HCT116 (cell line): ENCODE results near the gene MBD3. TPM values are rescaled to one million over a fixed set of nuclear protein-coding genes. Genes with fewer than 3 reads are reported as not detected.

ENCODE experiments used
- ATAC-seq: fragments of 200-7000 bp; cut with Tn5 transposase; 2 replicates; pipeline ENCODE4 v1.9.1; 2020; ENCODE audit warnings: mild to moderate bottlenecking, moderate library complexity
- BruUV-seq: library from RNA; stranded (reverse); fragments of 400-500 nt; replicated peaks from 2 replicates; lab custom pipeline; 2021; lab: Mats Ljungman, UMichigan
- CTCF ChIA-PET: fragments of 300-600 bp; sonication (Branson Sonifier 250); formaldehyde crosslinking; loops from one replicate; lab custom pipeline; 2021; ENCODE audit warnings: antibody characterized with exemption; lab: Charles Lee
- POLR2A ChIA-PET: fragments of 300-600, 350-600 bp; sonication (Branson Sonifier 250); formaldehyde crosslinking; loops from one replicate; lab custom pipeline; 2021; ENCODE audit warnings: antibody characterized with exemption; lab: Charles Lee
- RAD21 ChIA-PET, 2 experiments: fragments of 300-600 bp; sonication (Branson Sonifier 250); formaldehyde crosslinking; loops; one replicate each; lab custom pipeline; 2023; ENCODE audit warnings: low total read pairs in 2 of 2; ENCODE audit not compliant: uncharacterized antibody in 2 of 2, unreplicated experiment in 2 of 2, low non-redundant PET in 1 of 2; lab: Charles Lee
- DNase-seq: peaks from one replicate; pipeline ENCODE4 v3.0.0-alpha.2; 2010; ENCODE audit warnings: low read depth, low spot score
- H2AFZ ChIP-seq: fragments of 200-600 bp; shearing (Covaris generic), sonication (generic); 2 replicates; pipeline ENCODE4 v1.6.1; 2017; ENCODE audit warnings: low read depth, mixed run types, mixed read lengths, antibody characterized with exemption, low read length; ENCODE audit not compliant: poor library complexity, severe bottlenecking
- H3K27ac ChIP-seq: 2 replicates; pipeline ENCODE4 v1.5.1; 2012; ENCODE audit warnings: low read depth, low read length
- H3K27me3 ChIP-seq: fragments of 200-600 bp; sonication (generic); 2 replicates; pipeline ENCODE4 v1.6.1; 2016; ENCODE audit warnings: mixed run types, low read length, mixed read lengths; ENCODE audit not compliant: insufficient read depth
- H3K36me3 ChIP-seq, 2 experiments: fragments of 200-500 bp in 1 of 2; fragments of 200-600 bp in 1 of 2; sonication (Bioruptor generic) in 1 of 2; sonication (generic) in 1 of 2; 2 replicates each; pipeline versions ENCODE4 v1.5.1 to v1.6.1; 2014 to 2016; ENCODE audit warnings: low read length in 2 of 2, inconsistent platforms in 1 of 2, mixed read lengths in 1 of 2, mixed run types in 1 of 2; ENCODE audit not compliant: insufficient read depth in 2 of 2, control insufficient read depth in 1 of 2
- H3K4me1 ChIP-seq, 2 experiments: fragments of 200-600 bp in 1 of 2; sonication (generic) in 1 of 2; 2 replicates each; pipeline versions ENCODE4 v1.5.1 to v1.6.1; 2012 to 2017; ENCODE audit warnings: low read length in 2 of 2, inconsistent platforms in 1 of 2, mild to moderate bottlenecking in 1 of 2, mixed read lengths in 1 of 2, mixed run types in 1 of 2, moderate library complexity in 1 of 2; ENCODE audit not compliant: insufficient read depth in 2 of 2, control insufficient read depth in 1 of 2
- H3K4me2 ChIP-seq: fragments of 200-600 bp; sonication (generic); 2 replicates; pipeline ENCODE4 v1.6.1; 2017; ENCODE audit warnings: mixed run types, low read length, mixed read lengths
- H3K4me3 ChIP-seq, 2 experiments: fragments of 200-600 bp in 1 of 2; sonication (generic) in 1 of 2; replicated peaks in 1 of 2; 2 replicates each; pipeline ENCODE4 v1.5.1; 2011 to 2016; ENCODE audit warnings: low read length in 2 of 2, control low read depth in 1 of 2, low read depth in 1 of 2, mild to moderate bottlenecking in 1 of 2, mixed read lengths in 1 of 2, mixed run types in 1 of 2
- H3K79me2 ChIP-seq: fragments of 200-600 bp; sonication (generic); 2 replicates; pipeline ENCODE4 v1.6.1; 2017; ENCODE audit warnings: mild to moderate bottlenecking, mixed run types, low read length, moderate library complexity, mixed read lengths; ENCODE audit not compliant: insufficient read depth
- H3K9ac ChIP-seq: fragments of 200-600 bp; sonication (generic); 2 replicates; pipeline ENCODE4 v1.6.1; 2016; ENCODE audit warnings: low read length, mixed read lengths
- H3K9me2 ChIP-seq: fragments of 200-600 bp; sonication (generic), shearing (Covaris generic); 2 replicates; pipeline ENCODE4 v1.6.1; 2017; ENCODE audit warnings: mixed run types, mild to moderate bottlenecking, moderate library complexity; ENCODE audit not compliant: insufficient read depth
- H3K9me3 ChIP-seq, 2 experiments: fragments of 200-500 bp in 1 of 2; fragments of 200-600 bp in 1 of 2; sonication (Bioruptor generic) in 1 of 2; sonication (generic) in 1 of 2; 2 replicates each; pipeline ENCODE4 v1.6.1; 2014 to 2017; ENCODE audit warnings: low read length in 2 of 2, mixed read lengths in 2 of 2, inconsistent platforms in 1 of 2, low read depth in 1 of 2, mild to moderate bottlenecking in 1 of 2, mixed run types in 1 of 2, moderate library complexity in 1 of 2; ENCODE audit not compliant: control insufficient read depth in 1 of 2, insufficient read depth in 1 of 2
- H4K20me1 ChIP-seq: fragments of 200-600 bp; sonication (generic), shearing (Covaris generic); 2 replicates; pipeline ENCODE4 v1.6.1; 2017; ENCODE audit warnings: mixed run types, mild to moderate bottlenecking, moderate library complexity; ENCODE audit not compliant: insufficient read depth
- CEBPB ChIP-seq: IDR thresholded peaks from 2 replicates; pipeline ENCODE4 v1.6.1; 2012; ENCODE audit warnings: low read depth
- EGR1 ChIP-seq: IDR thresholded peaks from 2 replicates; pipeline ENCODE4 v1.6.1; 2012; ENCODE audit warnings: low read depth
- ELF1 ChIP-seq: IDR thresholded peaks from 2 replicates; pipeline ENCODE4 v1.6.1; 2012; ENCODE audit warnings: low read depth, borderline replicate concordance
- EZH2phosphoT487 ChIP-seq: fragments of 200-600 bp; IDR thresholded peaks from 2 replicates; pipeline ENCODE4 v1.6.1; 2018; ENCODE audit warnings: antibody characterized with exemption, borderline replicate concordance
- FOSL1 ChIP-seq: IDR thresholded peaks from 2 replicates; pipeline ENCODE4 v1.6.1; 2012; ENCODE audit warnings: low read depth
- JUND ChIP-seq: IDR thresholded peaks from 2 replicates; pipeline ENCODE4 v1.6.1; 2012
- POLR2A ChIP-seq: IDR thresholded peaks from 2 replicates; pipeline ENCODE4 v1.7.0; 2011; ENCODE audit warnings: borderline replicate concordance; ENCODE audit not compliant: insufficient read depth, insufficient read length; ENCODE audit errors: extremely low read depth
- POLR2AphosphoS5 ChIP-seq: IDR thresholded peaks from 2 replicates; pipeline ENCODE4 v1.6.1; 2011; ENCODE audit warnings: mild to moderate bottlenecking, low read depth, low read length, moderate library complexity
- RAD21 ChIP-seq: IDR thresholded peaks from 2 replicates; pipeline ENCODE4 v1.6.1; 2012; ENCODE audit warnings: low read depth, mild to moderate bottlenecking
- SIN3A ChIP-seq: IDR thresholded peaks from 2 replicates; pipeline ENCODE4 v1.6.1; 2012; ENCODE audit warnings: low read depth
- SP1 ChIP-seq: IDR thresholded peaks from 2 replicates; pipeline ENCODE4 v1.6.1; 2012; ENCODE audit warnings: low read depth
- SRF ChIP-seq: IDR thresholded peaks from 2 replicates; pipeline ENCODE4 v1.6.1; 2012; ENCODE audit warnings: low read depth
- TCF7L2 ChIP-seq: IDR thresholded peaks from 2 replicates; pipeline ENCODE4 v1.7.0; 2011; ENCODE audit warnings: borderline replicate concordance, inconsistent platforms; ENCODE audit not compliant: insufficient read depth, insufficient read length; ENCODE audit errors: extremely low read depth
- YY1 ChIP-seq: IDR thresholded peaks from 2 replicates; pipeline ENCODE4 v1.6.1; 2011; ENCODE audit warnings: low read length, low read depth, moderate library complexity, mild to moderate bottlenecking; ENCODE audit not compliant: insufficient replicate concordance; ENCODE audit errors: extremely low read depth
- ZFX ChIP-seq: fragments of 450-650 bp; IDR thresholded peaks from 2 replicates; pipeline ENCODE4 v1.6.1; 2017
- ZNF274 ChIP-seq: fragments of 200-500 bp; sonication (Bioruptor generic); IDR thresholded peaks from 2 replicates; pipeline ENCODE4 v1.6.1; 2014; ENCODE audit warnings: mild to moderate bottlenecking, low read depth, low read length, inconsistent platforms
- intact Hi-C: fragments of 100-400 bp; cut with micrococcal nuclease; formaldehyde crosslinking; loops from 2 replicates; pipeline ENCODE4 v1.10.0; 2022
- total RNA-seq: library from RNA; stranded (reverse); gene quantifications from one replicate; pipeline ENCODE4 v1.2.1, GENCODE V29; 2021; ENCODE audit not compliant: unreplicated experiment
- TF ChIP-seq, protein P1 (sequence below), 3 experiments: fragments of 200-600 bp in 1 of 3; sonication (generic) in 1 of 3; IDR thresholded peaks in 2 of 3; conservative IDR thresholded peaks in 1 of 3; 2 replicates each; pipeline ENCODE4 v1.5.1; 2012 to 2017; ENCODE audit warnings: low read depth in 2 of 3, low read length in 2 of 3, antibody characterized with exemption in 1 of 3, borderline replicate concordance in 1 of 3, control low read depth in 1 of 3, mild to moderate bottlenecking in 1 of 3, mixed read lengths in 1 of 3, mixed run types in 1 of 3, moderate library complexity in 1 of 3; ENCODE audit not compliant: insufficient read depth in 1 of 3
- TF ChIP-seq, protein P2 (sequence below): IDR thresholded peaks from 2 replicates; pipeline ENCODE4 v1.6.1; 2011; ENCODE audit warnings: mild to moderate bottlenecking, low read length, moderate library complexity; ENCODE audit not compliant: insufficient replicate concordance; ENCODE audit errors: extremely low read depth
- TF ChIP-seq, protein P3 (sequence below): IDR thresholded peaks from 2 replicates; pipeline ENCODE4 v1.6.1; 2012

The MBD3 gene
- total RNA-seq, 1 experiment from 2014 or later: 85.7 TPM

DNA sequence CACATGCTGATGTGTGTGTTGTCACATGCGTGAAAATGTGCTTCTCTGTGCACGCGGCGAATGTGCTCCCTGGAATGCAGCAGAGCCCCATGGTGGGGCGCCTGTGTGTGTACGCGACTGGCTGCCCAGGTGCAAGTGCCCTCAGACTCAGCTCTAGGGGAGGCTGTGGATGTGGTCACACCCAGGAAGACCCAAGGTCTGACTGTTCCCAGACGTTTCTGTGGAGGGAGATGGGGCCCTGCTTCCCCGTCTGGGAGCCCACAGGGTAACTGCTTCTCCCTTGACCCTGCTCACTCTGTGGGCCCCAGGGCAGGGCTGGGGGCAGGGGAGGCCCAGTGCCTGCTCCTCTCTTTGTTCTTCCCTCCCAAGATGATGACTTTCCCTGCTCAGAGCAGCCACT, 20.5 kb upstream of the MBD3 start:
- no peaks in the 10 kb centered on the region for H3K9me2 ChIP-seq
- no peaks in the 10 kb centered on the region for H4K20me1 ChIP-seq
- peaks cover 11% of the 10 kb centered on the region; the same call in 1 of the 2 replicates for H3K79me2 ChIP-seq
- H3K36me3 ChIP-seq: peaks cover 35 to 36% of the 10 kb centered on the region in 2 experiments; a peak in 3 of 4 replicates
- H3K9ac ChIP-seq: no peak overlapping the region
- no peak overlapping the region for H2AFZ ChIP-seq
- ChIA-PET CTCF (no interaction called here), POLR2A (no interaction called here), RAD21 (no interaction called here)
- peaks cover 3 to 13% of the 10 kb centered on the region in 2 experiments; a peak in 3 of 4 replicates for H3K4me1 ChIP-seq
- no peak overlapping the region for H3K4me2 ChIP-seq
- H3K9me3 ChIP-seq: no peaks in the 10 kb centered on the region
- ATAC-seq (no peak), DNase-seq (no peak)
- no TSS peak for BruUV-seq
- H3K4me3 ChIP-seq: no peak overlapping the region
- H3K27ac ChIP-seq: no peak overlapping the region
- no peaks in the 10 kb centered on the region for H3K27me3 ChIP-seq
- intact Hi-C loops: no loop called here
- TF ChIP-seq POLR2A: no peak
- no peak for TF ChIP-seq POLR2AphosphoS5
- TF ChIP-seq TCF7L2: no peak
- TF ChIP-seq, protein P1, sequence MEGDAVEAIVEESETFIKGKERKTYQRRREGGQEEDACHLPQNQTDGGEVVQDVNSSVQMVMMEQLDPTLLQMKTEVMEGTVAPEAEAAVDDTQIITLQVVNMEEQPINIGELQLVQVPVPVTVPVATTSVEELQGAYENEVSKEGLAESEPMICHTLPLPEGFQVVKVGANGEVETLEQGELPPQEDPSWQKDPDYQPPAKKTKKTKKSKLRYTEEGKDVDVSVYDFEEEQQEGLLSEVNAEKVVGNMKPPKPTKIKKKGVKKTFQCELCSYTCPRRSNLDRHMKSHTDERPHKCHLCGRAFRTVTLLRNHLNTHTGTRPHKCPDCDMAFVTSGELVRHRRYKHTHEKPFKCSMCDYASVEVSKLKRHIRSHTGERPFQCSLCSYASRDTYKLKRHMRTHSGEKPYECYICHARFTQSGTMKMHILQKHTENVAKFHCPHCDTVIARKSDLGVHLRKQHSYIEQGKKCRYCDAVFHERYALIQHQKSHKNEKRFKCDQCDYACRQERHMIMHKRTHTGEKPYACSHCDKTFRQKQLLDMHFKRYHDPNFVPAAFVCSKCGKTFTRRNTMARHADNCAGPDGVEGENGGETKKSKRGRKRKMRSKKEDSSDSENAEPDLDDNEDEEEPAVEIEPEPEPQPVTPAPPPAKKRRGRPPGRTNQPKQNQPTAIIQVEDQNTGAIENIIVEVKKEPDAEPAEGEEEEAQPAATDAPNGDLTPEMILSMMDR (IDR thresholded peaks at IDR 0.05 in 2 of 3, conservative IDR thresholded peaks at IDR 0.05 in 1 of 3; ENCODE audit: borderline replicate concordance in 1 of 3, insufficient read depth in 1 of 3, low read depth in 2 of 3, low read length in 2 of 3): no peak
- no peak for TF ChIP-seq YY1
- TF ChIP-seq CEBPB: no peak
- TF ChIP-seq JUND: no peak
- TF ChIP-seq, protein P2, sequence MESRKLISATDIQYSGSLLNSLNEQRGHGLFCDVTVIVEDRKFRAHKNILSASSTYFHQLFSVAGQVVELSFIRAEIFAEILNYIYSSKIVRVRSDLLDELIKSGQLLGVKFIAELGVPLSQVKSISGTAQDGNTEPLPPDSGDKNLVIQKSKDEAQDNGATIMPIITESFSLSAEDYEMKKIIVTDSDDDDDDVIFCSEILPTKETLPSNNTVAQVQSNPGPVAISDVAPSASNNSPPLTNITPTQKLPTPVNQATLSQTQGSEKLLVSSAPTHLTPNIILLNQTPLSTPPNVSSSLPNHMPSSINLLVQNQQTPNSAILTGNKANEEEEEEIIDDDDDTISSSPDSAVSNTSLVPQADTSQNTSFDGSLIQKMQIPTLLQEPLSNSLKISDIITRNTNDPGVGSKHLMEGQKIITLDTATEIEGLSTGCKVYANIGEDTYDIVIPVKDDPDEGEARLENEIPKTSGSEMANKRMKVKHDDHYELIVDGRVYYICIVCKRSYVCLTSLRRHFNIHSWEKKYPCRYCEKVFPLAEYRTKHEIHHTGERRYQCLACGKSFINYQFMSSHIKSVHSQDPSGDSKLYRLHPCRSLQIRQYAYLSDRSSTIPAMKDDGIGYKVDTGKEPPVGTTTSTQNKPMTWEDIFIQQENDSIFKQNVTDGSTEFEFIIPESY: no peak
- TF ChIP-seq ELF1: no peak
- TF ChIP-seq FOSL1: no peak
- TF ChIP-seq EZH2phosphoT487: no peak
- TF ChIP-seq SP1: no peak
- no peak for TF ChIP-seq RAD21
- no peak for TF ChIP-seq ZNF274
- no peak for TF ChIP-seq EGR1
- no peak for TF ChIP-seq ZFX
- no peak for TF ChIP-seq SIN3A
- TF ChIP-seq, protein P3, sequence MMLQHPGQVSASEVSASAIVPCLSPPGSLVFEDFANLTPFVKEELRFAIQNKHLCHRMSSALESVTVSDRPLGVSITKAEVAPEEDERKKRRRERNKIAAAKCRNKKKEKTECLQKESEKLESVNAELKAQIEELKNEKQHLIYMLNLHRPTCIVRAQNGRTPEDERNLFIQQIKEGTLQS: no peak
- TF ChIP-seq SRF: no peak
